ENCODE results near the gene TXNRD1.
"Not testable (repeated sequence)": the region's sequence is repeated elsewhere in the genome, so short reads cannot be mapped to it uniquely, and the experiment has no call there.

TXNRD1 gene

GRCh38 chr12:104242546-104243206, 27.1 kb downstream of the TXNRD1 start:
- DNase-seq (ENCODE audit: low read depth), result no peak

- no peak for DNase-seq (ENCODE audit: low read depth)
Measured at GRCh38 chr12:104243551-104243950, 28.0 kb downstream of the TXNRD1 start.

GRCh38 chr12:104243971-104244370, 28.4 kb downstream of the TXNRD1 start:
- DNase-seq (ENCODE audit: low read depth), result no peak

- DNase-seq (ENCODE audit: low read depth), result no peak
Measured at GRCh38 chr12:104247698-104248097, 32.1 kb downstream of the TXNRD1 start.

GRCh38 chr12:104248444-104248843, 32.9 kb downstream of the TXNRD1 start:
- DNase-seq (ENCODE audit: low read depth), result no peak

GRCh38 chr12:104249017-104249416, 33.4 kb downstream of the TXNRD1 start:
- no peak for DNase-seq (ENCODE audit: low read depth)

GRCh38 chr12:104249898-104250297, 34.3 kb downstream of the TXNRD1 start:
- DNase-seq (ENCODE audit: low read depth), result no peak

DNA sequence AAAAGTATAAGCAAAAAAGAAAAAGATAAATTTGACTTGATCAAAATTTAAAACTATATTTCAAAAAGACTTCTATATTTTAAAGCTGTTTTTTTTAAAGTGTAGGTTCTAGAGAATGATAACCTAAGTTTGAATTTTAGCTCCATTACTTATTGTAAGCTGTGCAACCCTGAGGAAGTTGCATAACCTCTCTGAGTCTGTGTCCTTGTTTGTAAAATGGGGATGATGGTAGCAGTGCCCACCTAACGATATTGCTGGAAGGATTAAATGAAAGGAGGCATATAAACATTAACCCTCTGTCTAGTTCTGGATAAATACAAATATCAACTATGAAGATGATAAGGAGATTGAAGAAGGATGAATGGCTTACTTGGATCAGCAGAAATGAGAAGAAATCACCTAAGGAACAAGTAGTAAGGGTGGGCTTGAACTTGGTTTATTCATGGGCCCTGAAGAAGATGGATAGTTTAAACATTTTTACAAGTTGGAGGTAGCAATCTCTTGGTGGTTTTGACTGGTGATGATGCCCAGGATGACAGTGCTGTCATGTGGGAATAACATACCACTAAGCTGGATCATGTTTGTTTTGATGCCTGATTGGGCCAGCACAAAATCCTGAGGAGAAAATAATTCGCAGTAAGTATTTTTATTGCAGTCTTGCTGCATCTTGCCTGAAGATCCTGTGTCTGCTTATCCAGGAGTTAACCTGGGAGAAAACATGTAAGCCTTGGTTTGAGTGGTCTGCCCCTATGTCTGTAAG, 35.0 kb downstream of the TXNRD1 start:
- no peak for DNase-seq (ENCODE audit: low read depth)

DNA sequence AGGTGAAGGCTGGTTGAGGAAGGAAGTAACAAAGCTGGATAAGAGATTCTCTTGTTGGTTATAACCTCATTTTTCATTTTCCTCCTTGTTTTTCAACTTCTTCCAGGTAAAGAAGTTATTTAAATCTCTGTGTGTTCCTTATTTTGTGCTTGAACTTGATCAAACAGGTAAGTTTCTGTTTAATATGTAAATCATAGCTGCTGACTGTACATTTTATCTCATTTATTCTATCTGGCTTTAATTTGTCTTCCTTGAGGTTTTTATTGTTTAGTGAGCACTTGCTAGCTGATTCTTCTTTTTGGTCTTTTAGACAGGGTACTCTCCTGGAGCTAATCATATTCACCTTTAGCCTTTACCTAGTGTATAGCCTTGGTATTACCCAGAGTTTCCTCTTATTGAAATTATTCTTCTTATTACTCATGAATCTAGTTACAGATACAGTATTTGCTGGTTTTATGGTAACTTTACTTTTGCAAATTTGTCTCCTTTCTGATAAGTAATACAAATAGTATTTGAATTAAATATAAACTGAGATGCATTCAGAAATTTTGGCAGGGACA, 42.4 kb downstream of the TXNRD1 start:
- no peak for DNase-seq (ENCODE audit: low read depth)

DNA sequence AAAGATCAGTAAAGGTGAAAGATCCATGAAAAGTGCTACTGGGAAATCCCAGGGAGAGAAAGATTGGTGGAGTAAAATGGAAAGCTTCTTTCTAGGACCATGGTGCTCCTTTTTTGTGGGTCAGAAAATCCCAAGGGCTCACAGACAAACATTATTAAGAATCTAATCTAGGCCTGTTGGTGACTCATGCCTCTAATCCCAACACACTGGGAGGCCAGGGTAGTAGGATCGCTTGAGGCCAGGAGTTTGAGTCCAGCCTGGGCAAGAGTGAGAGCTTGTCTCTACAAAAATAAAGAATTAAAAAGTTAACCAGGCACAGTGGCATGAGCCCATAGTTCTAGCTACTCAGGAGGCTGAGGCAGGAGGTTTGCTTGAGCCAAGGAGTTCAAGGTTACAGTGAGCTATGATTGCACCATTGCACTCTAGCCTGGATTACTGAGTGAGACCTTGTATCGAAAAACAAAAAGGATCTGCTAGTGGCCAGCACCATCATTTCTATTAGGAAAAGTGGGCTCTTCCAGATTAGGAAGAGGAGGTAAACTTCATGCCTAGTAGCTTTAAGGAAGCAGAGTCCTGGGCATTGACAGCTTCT, 43.0 kb downstream of the TXNRD1 start:
- no peak for DNase-seq (ENCODE audit: low read depth)

GRCh38 chr12:104263026-104263425, 47.4 kb downstream of the TXNRD1 start:
- no peak for DNase-seq (ENCODE audit: low read depth)

DNA sequence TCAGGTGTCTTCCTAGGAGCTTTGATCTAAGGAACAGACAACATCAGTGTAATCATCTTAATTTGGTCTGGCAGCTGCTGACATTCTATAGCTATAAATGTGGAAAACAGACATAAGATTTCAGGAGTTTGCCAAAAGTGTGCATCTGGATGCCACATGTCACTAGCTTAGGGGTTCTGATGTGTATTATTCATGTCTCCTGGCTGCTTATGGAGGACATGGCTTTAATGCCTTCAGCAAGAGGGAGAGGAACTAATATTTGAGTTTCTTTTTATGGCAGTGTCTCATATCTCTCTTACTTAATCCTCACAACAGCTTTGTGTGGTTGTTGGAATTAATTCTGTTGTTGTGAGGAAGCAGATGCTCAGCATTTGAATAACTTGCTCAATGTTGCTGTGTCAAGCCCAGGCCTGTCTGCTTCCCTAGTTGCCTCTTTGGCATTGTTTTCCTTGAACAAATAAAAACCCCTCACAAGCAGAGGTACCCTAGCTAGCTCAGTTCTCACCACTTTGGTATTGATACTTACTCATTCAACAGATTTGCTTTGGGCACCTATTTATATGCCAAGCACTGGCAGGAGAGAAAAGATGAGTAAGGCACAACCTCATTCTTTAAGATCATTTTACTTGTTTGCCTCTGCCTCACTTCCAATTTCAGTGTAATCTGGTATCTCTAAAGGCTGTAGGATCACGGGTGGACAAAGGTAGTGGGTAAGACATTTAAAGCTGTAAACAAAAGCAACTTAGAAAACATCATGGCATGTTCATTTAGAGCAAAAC, 48.2 kb downstream of the TXNRD1 start:
- no peak for DNase-seq (ENCODE audit: low read depth)

GRCh38 chr12:104265436-104265835, 49.9 kb downstream of the TXNRD1 start:
- DNase-seq (ENCODE audit: low read depth), result not testable (repeated sequence)

DNA sequence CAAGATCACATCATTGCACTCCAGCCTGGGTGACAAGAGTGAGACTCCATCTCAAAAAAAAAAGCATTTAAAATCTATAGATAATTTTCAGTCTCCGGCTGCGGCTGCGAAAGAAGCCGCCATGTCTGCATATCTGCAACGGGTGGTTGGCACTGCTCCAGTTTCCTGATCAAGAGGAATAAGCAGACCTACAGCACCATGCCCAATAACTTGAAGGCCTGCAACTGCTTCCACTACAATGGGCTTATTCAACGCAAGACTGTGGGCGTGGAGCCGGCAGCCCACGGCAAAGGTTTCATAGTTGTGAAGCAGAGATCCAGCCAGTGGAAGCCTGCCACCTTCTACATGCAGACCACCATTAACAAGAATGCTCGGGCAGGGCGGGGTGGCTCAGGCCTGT, 57.4 kb downstream of the TXNRD1 start:
- DNase-seq (ENCODE audit: low read depth), result no peak

- DNase-seq (ENCODE audit: low read depth), result no peak
Measured at GRCh38 chr12:104273503-104273902, 57.9 kb downstream of the TXNRD1 start.

DNA sequence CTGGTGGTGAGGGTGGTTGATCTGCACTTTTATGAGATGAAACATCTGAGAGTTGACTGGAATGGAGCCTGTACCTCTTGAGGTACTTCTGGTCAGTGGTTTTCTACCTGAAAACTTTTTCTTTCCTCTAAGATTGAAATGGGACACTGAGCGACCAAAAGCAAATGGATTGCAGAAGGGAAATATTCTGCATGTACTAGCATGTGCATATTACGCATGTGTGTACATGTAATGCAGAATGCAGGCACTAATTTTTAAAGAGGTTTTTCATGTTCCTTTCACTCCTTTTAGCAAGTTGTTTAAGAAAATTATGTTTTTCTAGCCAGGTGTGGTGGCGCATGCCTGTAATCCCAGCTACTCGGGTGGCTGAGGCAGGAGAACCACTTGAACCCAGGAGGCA, 59.2 kb downstream of the TXNRD1 start:
- no peak for DNase-seq (ENCODE audit: low read depth)

DNA sequence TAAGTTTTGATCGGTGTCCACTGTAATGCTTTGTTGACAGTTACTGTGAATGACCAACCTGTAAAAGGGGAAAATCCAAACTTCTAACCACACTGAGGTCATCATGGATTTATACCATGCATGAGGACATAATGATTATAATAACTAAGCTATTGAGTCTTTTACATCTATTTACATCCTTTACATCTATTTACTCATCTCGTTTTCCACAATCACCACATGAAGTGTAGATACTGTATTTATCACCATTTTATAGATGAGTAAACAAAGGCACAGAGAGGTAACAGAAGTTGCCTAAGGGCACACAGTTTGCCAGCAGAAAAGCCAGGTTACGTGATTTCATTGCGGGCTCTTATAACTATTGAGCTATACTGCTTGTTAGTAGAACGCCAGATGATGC, 60.1 kb downstream of the TXNRD1 start:
- DNase-seq (ENCODE audit: low read depth), result no peak

GRCh38 chr12:104276273-104277131, 60.9 kb downstream of the TXNRD1 start:
- DNase-seq (ENCODE audit: low read depth), result no peak

- no peak for DNase-seq (ENCODE audit: low read depth)
Measured at GRCh38 chr12:104279164-104279563, 63.6 kb downstream of the TXNRD1 start.

DNA sequence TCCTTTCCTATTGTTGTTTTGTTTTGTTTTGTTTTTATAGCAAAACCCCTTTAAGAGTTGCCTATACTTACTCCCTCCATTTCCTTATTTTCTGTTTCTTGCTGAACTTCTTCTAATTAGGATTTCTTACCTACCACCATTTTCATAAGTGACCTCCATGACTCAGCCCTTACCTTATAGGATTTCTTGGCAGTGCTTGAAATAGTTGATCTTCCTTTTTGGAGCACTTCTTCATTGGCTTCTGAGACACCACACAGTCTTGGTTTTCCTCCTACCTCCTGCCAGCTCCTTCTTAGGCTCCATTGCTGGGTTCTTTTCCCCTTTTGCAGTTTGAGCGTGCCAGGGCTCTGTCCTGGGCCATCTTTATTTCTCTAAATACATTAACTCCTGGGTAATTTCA, 64.5 kb downstream of the TXNRD1 start:
- DNase-seq (ENCODE audit: low read depth), result no peak

GRCh38 chr12:104280717-104281458, 65.3 kb downstream of the TXNRD1 start:
- no peak for DNase-seq (ENCODE audit: low read depth)

Data from stimulated activated CD8-positive, alpha-beta memory T cell treated with anti-CD3 and anti-CD28 coated beads, Interleukin-12 subunit alpha, Interleukin-12 subunit beta, amount 100 ng/mL, for 4 hours (primary cell).